ENCODE measurements around the gene STK32B. TPM values are rescaled to one million over a fixed set of nuclear protein-coding genes. Genes with fewer than 3 reads are reported as not detected.

STK32B gene
- total and polyA plus RNA-seq, 9 of the 15 experiments (the other 6 are each of a cell fraction or from before 2014, with no cell fraction given), result 0.03 to 0.20 (median 0.07) TPM; not detected in 2

DNA sequence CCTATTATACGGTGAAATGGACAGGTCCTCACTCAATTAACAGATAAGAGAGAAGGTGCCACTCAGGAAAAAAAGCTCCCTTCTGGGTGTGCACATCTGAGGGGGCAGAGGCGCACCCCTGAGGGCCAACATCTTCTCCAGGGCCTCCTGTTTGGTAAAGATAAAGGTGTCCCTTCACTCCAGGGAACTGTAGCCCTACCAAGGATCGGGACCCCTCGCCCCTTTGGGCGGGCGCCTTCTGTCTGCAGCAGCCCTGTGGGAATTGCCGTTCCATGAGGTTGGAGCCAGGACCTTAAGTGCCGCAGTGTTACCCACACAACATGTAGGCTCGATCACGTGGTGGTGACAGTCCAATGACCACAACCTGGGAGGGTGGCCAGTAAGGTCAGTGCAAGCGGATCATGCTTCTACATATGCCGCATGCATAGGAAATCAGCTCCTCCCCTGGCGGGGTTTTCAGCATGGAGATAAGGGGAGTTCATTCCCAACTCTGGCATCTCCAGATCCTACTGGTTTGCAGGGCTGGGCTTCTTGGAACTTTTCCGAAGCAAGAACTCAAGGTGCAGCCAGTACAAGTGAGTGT lies 403.8 kb downstream of the STK32B start:
- no peaks in the 10 kb centered on the region; a peak in 1 of 5 replicates for H3K4me1 ChIP-seq (replicated peaks in 1 of 2; ENCODE audit: control insufficient read depth in 2 of 2, insufficient read depth in 2 of 2, low read length in 2 of 2)
- H3K27me3 ChIP-seq (ENCODE audit: control insufficient read depth in 2 of 2, insufficient read depth in 2 of 2, low read length in 2 of 2), result peaks cover 15 to 62% of the 10 kb centered on the region in 2 experiments; a peak in 4 of 5 replicates
- FAIRE-seq, result no peak
- H3K9me1 ChIP-seq (ENCODE audit: control insufficient read depth, insufficient read depth, low read length), result no peaks in the 10 kb centered on the region
- no peaks in the 10 kb centered on the region for H3K79me2 ChIP-seq (ENCODE audit: control insufficient read depth, insufficient read depth, low read length)
- WGBS (ENCODE audit: insufficient coverage, low coverage, missing lambda C conversion rate), result 0% methylated on average over 14 of the region's 14 CpGs
- H3K9me3 ChIP-seq (replicated peaks; ENCODE audit: control insufficient read depth, insufficient read depth, low read depth, low read length), result no peaks in the 10 kb centered on the region
- DNase-seq (ENCODE audit: extremely low read depth in 1 of 4, low spot score in 3 of 4), result no peak
- no TSS peak for BruUV-seq (replicated peaks)
- ChIA-PET CTCF (ENCODE audit: low intra/inter-chr PET ratio) (no interaction called here), POLR2A (no interaction called here)
- peaks cover 5% of the 10 kb centered on the region; the same call in 1 of the 2 replicates for H4K20me1 ChIP-seq (replicated peaks; ENCODE audit: control insufficient read depth, insufficient read depth, low read length)
- no peak overlapping the region for H3K9ac ChIP-seq (ENCODE audit: insufficient read depth in 1 of 2, low read depth in 2 of 2, low read length in 2 of 2)
- no peaks in the 10 kb centered on the region for H3K36me3 ChIP-seq (ENCODE audit: control insufficient read depth, insufficient read depth, low read length)
- no peak overlapping the region for H3K27ac ChIP-seq (ENCODE audit: extremely low read depth, low read depth, low read length)
- H3K4me3 ChIP-seq, result no peak overlapping the region
- H3K4me2 ChIP-seq (ENCODE audit: insufficient read depth, low read length), result no peak overlapping the region
- intact Hi-C loops (cut with micrococcal nuclease) (no loop called here), in situ Hi-C loops (cut with MboI) (no loop called here)
- no peak for ATAC-seq
- TF ChIP-seq, protein P1, sequence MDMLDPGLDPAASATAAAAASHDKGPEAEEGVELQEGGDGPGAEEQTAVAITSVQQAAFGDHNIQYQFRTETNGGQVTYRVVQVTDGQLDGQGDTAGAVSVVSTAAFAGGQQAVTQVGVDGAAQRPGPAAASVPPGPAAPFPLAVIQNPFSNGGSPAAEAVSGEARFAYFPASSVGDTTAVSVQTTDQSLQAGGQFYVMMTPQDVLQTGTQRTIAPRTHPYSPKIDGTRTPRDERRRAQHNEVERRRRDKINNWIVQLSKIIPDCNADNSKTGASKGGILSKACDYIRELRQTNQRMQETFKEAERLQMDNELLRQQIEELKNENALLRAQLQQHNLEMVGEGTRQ (CRISPR knock-in tag; IDR thresholded peaks at IDR 0.05), result 0 out of 2 replicates have a peak, but pooled peaks have one; percentile 28
- TF ChIP-seq, protein P2, sequence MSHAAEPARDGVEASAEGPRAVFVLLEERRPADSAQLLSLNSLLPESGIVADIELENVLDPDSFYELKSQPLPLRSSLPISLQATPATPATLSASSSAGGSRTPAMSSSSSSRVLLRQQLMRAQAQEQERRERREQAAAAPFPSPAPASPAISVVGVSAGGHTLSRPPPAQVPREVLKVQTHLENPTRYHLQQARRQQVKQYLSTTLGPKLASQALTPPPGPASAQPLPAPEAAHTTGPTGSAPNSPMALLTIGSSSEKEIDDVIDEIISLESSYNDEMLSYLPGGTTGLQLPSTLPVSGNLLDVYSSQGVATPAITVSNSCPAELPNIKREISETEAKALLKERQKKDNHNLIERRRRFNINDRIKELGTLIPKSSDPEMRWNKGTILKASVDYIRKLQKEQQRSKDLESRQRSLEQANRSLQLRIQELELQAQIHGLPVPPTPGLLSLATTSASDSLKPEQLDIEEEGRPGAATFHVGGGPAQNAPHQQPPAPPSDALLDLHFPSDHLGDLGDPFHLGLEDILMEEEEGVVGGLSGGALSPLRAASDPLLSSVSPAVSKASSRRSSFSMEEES (CRISPR knock-in tag; IDR thresholded peaks at IDR 0.05), result peak; percentile 26; the same call in 1 of the 2 replicates
- TF ChIP-seq, protein P3, sequence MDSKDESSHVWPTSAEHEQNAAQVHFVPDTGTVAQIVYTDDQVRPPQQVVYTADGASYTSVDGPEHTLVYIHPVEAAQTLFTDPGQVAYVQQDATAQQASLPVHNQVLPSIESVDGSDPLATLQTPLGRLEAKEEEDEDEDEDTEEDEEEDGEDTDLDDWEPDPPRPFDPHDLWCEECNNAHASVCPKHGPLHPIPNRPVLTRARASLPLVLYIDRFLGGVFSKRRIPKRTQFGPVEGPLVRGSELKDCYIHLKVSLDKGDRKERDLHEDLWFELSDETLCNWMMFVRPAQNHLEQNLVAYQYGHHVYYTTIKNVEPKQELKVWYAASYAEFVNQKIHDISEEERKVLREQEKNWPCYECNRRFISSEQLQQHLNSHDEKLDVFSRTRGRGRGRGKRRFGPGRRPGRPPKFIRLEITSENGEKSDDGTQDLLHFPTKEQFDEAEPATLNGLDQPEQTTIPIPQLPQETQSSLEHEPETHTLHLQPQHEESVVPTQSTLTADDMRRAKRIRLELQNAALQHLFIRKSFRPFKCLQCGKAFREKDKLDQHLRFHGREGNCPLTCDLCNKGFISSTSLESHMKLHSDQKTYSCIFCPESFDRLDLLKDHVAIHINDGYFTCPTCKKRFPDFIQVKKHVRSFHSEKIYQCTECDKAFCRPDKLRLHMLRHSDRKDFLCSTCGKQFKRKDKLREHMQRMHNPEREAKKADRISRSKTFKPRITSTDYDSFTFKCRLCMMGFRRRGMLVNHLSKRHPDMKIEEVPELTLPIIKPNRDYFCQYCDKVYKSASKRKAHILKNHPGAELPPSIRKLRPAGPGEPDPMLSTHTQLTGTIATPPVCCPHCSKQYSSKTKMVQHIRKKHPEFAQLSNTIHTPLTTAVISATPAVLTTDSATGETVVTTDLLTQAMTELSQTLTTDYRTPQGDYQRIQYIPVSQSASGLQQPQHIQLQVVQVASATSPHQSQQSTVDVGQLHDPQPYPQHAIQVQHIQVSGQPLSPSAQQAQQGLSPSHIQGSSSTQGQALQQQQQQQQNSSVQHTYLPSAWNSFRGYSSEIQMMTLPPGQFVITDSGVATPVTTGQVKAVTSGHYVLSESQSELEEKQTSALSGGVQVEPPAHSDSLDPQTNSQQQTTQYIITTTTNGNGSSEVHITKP (IDR thresholded peaks at IDR 0.05; ENCODE audit: partially characterized antibody), result no peak
- TF ChIP-seq ARID1B (IDR thresholded peaks at IDR 0.05), result no peak
- TF ChIP-seq, protein P4, sequence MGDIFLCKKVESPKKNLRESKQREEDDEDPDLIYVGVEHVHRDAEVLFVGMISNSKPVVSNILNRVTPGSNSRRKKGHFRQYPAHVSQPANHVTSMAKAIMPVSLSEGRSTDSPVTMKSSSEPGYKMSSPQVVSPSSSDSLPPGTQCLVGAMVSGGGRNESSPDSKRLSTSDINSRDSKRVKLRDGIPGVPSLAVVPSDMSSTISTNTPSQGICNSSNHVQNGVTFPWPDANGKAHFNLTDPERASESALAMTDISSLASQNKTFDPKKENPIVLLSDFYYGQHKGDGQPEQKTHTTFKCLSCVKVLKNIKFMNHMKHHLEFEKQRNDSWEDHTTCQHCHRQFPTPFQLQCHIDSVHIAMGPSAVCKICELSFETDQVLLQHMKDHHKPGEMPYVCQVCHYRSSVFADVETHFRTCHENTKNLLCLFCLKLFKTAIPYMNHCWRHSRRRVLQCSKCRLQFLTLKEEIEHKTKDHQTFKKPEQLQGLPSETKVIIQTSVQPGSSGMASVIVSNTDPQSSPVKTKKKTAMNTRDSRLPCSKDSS (IDR thresholded peaks at IDR 0.05; ENCODE audit: low read depth, partially characterized antibody), result no peak
- TF ChIP-seq, protein P5, sequence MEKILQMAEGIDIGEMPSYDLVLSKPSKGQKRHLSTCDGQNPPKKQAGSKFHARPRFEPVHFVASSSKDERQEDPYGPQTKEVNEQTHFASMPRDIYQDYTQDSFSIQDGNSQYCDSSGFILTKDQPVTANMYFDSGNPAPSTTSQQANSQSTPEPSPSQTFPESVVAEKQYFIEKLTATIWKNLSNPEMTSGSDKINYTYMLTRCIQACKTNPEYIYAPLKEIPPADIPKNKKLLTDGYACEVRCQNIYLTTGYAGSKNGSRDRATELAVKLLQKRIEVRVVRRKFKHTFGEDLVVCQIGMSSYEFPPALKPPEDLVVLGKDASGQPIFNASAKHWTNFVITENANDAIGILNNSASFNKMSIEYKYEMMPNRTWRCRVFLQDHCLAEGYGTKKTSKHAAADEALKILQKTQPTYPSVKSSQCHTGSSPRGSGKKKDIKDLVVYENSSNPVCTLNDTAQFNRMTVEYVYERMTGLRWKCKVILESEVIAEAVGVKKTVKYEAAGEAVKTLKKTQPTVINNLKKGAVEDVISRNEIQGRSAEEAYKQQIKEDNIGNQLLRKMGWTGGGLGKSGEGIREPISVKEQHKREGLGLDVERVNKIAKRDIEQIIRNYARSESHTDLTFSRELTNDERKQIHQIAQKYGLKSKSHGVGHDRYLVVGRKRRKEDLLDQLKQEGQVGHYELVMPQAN (IDR thresholded peaks at IDR 0.05; ENCODE audit: borderline replicate concordance), result no peak
- H2AFZ ChIP-seq (ENCODE audit: low read depth, low read length), result no peak overlapping the region
